Ishikawa (cell line): ENCODE measurements around the gene PSORS1C1.

Experiments used
- CEBPB ChIP-seq: IDR thresholded peaks from 2 replicates; pipeline ENCODE4 v1.6.1; 2012
- EP300 ChIP-seq: IDR thresholded peaks from 2 replicates; pipeline ENCODE4 v1.6.1; 2012; ENCODE audit warnings: borderline replicate concordance
- FOXM1 ChIP-seq: IDR thresholded peaks from 2 replicates; pipeline ENCODE4 v1.6.1; 2012; ENCODE audit warnings: low read depth, borderline replicate concordance
- MAX ChIP-seq: IDR thresholded peaks from 2 replicates; pipeline ENCODE4 v1.6.1; 2012
- RAD21 ChIP-seq: IDR thresholded peaks from 2 replicates; pipeline ENCODE4 v1.6.1; 2012; ENCODE audit warnings: low read depth

- TF ChIP-seq EP300 (no peak), MAX (no peak), RAD21 (no peak), FOXM1 (no peak), CEBPB (no peak)
These were observed 38.0 kb upstream of the PSORS1C1 start for GRCh38 chr6:31076611-31077010.
